OCI-LY1 (cell line): Measurements from ENCODE around the gene ARHGAP10.

Experiments
- CTCF ChIP-seq: fragments of 200-600 bp; sonication (generic), shearing (Covaris generic); IDR thresholded peaks from 2 replicates; pipeline ENCODE4 v1.5.1; 2017; ENCODE audit warnings: mild to moderate bottlenecking, antibody characterized with exemption, low read length, moderate library complexity, mixed read lengths
- EZH2 ChIP-seq: fragments of 200-600 bp; sonication (generic), shearing (Covaris generic); IDR thresholded peaks from 2 replicates; pipeline ENCODE4 v1.8.0; 2017; ENCODE audit warnings: borderline replicate concordance, mixed run types, mild to moderate bottlenecking, antibody characterized with exemption, low read length, moderate library complexity, mixed read lengths

GRCh38 chr4:147929746-147930145, 197.9 kb downstream of the ARHGAP10 start:
- TF ChIP-seq CTCF (no peak), EZH2 (no peak)
